Measurements from ENCODE around the gene SERPINA5.

Gene SERPINA5

DNA sequence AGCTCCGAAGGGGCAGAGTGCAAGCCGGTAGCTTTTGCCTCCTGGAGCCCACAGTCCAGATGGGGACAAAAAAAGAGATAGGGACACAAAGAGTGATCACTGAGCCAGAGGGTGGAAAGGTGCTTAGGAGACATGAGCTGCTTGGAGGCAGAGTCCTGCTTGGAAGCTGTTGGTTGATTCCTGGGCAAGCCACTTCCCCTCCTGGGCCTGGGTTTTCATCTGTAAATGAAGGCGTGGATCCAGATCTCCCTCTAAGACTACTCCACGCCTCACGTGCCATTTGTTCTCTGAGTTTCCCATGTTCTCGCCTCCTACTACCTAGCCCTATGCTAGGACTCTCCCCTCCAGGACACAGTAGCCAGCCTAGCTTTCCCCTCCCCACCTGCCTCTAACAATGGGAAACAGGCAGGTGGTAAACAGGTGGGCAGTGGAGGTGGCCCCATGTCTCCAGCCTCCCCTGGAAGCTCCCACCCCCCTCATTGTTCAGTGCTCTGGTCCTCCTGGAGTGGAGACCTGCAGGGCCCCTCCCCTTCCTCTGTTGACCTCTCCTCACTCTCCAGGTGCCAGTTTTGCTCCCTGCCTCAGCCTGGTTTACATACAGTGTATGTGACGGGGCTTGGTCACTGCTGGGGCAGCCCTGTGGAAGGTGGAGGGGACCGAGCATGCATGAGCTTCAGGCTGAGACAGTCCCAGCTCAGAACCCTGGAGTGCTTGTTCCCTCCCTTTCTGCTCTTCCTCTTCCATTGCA is 34.8 kb downstream of the SERPINA5 start:
- DNase-seq (ENCODE audit: low read depth) = no peak
- no peak overlapping the region for H3K4me3 ChIP-seq (ENCODE audit: low read depth, low read length)
- TF ChIP-seq, protein P1, sequence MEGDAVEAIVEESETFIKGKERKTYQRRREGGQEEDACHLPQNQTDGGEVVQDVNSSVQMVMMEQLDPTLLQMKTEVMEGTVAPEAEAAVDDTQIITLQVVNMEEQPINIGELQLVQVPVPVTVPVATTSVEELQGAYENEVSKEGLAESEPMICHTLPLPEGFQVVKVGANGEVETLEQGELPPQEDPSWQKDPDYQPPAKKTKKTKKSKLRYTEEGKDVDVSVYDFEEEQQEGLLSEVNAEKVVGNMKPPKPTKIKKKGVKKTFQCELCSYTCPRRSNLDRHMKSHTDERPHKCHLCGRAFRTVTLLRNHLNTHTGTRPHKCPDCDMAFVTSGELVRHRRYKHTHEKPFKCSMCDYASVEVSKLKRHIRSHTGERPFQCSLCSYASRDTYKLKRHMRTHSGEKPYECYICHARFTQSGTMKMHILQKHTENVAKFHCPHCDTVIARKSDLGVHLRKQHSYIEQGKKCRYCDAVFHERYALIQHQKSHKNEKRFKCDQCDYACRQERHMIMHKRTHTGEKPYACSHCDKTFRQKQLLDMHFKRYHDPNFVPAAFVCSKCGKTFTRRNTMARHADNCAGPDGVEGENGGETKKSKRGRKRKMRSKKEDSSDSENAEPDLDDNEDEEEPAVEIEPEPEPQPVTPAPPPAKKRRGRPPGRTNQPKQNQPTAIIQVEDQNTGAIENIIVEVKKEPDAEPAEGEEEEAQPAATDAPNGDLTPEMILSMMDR (IDR thresholded peaks at IDR 0.05; ENCODE audit: control insufficient read depth, extremely low read depth, insufficient read depth) = no peak

GRCh38 chr14:94617366-94617941 is 36.2 kb downstream of the SERPINA5 start:
- H3K4me3 ChIP-seq (ENCODE audit: low read depth, low read length) = no peak overlapping the region
- no peak for DNase-seq (ENCODE audit: low read depth)
- TF ChIP-seq, protein P1 (IDR thresholded peaks at IDR 0.05; ENCODE audit: control insufficient read depth, extremely low read depth, insufficient read depth) = no peak

DNA sequence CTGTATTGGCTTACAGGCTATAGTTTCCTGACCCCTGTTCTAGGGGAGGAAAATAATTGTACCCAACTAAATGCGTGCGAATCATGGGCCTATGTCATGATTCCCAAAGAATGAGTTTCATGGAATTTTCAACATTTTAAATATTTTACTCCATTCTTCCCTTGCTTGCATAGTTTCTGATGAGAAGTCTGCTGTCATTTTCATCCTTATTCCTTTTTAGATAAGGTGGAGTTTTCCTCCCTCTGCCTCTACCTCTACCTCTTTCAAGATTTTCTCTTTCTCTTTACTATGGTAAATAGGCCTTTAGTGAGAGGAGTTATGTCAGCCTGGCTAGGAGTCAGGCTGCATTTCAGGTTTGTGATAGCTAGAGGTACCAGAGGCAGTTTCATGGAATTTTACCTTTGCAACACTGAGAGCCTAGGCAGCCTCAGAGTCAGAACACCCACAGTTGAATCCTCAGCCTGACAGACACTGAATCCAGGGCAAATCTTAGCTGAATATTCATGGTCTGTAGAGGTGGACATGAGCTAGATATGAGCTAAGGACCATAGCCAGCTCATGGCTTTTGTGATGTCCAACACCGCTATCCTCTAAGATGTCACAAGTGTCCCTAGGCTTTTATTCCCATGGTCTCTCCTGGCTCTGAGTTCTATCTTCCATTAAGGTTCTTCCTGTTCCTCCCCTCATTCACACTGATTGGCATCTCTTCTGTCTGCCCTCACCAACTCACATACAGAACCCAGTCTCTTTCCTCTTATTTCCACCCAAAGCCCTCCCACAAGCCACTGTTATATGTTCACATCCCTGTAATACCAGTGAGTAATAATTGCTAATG is 37.0 kb downstream of the SERPINA5 start:
- no peak overlapping the region for H3K4me3 ChIP-seq (ENCODE audit: low read depth, low read length)
- TF ChIP-seq, protein P1 (IDR thresholded peaks at IDR 0.05; ENCODE audit: control insufficient read depth, extremely low read depth, insufficient read depth) = no peak
- DNase-seq (ENCODE audit: low read depth) = no peak

- TF ChIP-seq, protein P1 (IDR thresholded peaks at IDR 0.05; ENCODE audit: control insufficient read depth, extremely low read depth, insufficient read depth) = no peak
- DNase-seq (ENCODE audit: low read depth) = no peak
- H3K4me3 ChIP-seq (ENCODE audit: low read depth, low read length) = no peak overlapping the region
Observed at GRCh38 chr14:94619297-94619696, 38.1 kb downstream of the SERPINA5 start.

DNA sequence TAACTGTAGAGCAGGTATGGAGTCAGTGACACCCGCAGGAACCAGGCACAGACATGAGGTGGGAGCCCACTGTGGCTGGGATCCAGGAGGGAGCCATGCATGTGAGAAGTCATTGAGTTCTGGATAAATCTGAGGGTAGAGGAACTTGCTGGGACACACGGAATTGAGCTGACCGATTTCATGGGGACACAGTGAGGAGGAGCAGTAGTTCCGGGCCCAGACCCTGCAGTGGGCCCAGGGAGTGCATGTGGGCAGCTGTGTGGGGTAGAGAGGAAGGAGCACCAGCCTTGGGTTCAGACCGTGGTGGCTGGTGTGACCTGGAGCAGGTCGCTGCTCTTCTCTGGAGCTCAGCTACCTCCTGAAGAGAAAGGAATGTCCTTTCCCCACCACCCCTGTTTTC is 39.4 kb downstream of the SERPINA5 start:
- no peak for DNase-seq (ENCODE audit: low read depth)
- no peak overlapping the region for H3K4me3 ChIP-seq (ENCODE audit: low read depth, low read length)
- TF ChIP-seq, protein P1 (IDR thresholded peaks at IDR 0.05; ENCODE audit: control insufficient read depth, extremely low read depth, insufficient read depth) = no peak

GRCh38 chr14:94621358-94622134 is 40.3 kb downstream of the SERPINA5 start:
- no peak overlapping the region for H3K4me3 ChIP-seq (ENCODE audit: low read depth, low read length)
- DNase-seq (ENCODE audit: low read depth) = no peak
- TF ChIP-seq, protein P1 (IDR thresholded peaks at IDR 0.05; ENCODE audit: control insufficient read depth, extremely low read depth, insufficient read depth) = no peak
